Ovary (tissue), 9 donors: Measurements from ENCODE around the gene PITPNB. TPM values are rescaled to one million over a fixed set of nuclear protein-coding genes. Genes with fewer than 3 reads are reported as not detected.
A peak's percentile ranks its signal among the peaks of the same experiment; 100 is the strongest.

Experiments used
- DNase-seq, 5 donors: peaks; one replicate each; pipeline ENCODE4 v3.0.0-alpha.2; 2019 to 2020
- H3K27ac ChIP-seq, 2 donors: fragments of 200-600 bp; one replicate each; pipeline versions ENCODE4 v1.5.1 to v1.8.0; 2019 to 2022
- H3K27me3 ChIP-seq: fragments of 200-600 bp; one replicate; pipeline ENCODE4 v1.8.0; 2022
- H3K36me3 ChIP-seq: fragments of 200-600 bp; sonication (generic); one replicate; pipeline ENCODE4 v1.5.1; 2019
- H3K4me1 ChIP-seq: one replicate; pipeline ENCODE4 v1.8.1; 2013; ENCODE audit warnings: mild to moderate bottlenecking, moderate library complexity; ENCODE audit not compliant: insufficient read depth
- H3K4me3 ChIP-seq: fragments of 200-600 bp; sonication (generic); one replicate; pipeline ENCODE4 v1.5.1; 2017
- H3K9me3 ChIP-seq, 2 donors: fragments of 200-600 bp in 1 of 2; sonication (generic) in 1 of 2; one replicate each; pipeline versions ENCODE4 v1.5.1 to v1.8.1; 2013 to 2019; ENCODE audit warnings: mild to moderate bottlenecking in 1 of 2, moderate library complexity in 1 of 2
- EP300 ChIP-seq: sonication (generic); formaldehyde crosslinking; IDR thresholded peaks from one replicate; pipeline ENCODE4 v1.6.1; 2017; ENCODE audit warnings: antibody characterized with exemption
- POLR2A ChIP-seq: fragments of 450-650 bp; IDR thresholded peaks from one replicate; pipeline ENCODE4 v1.6.1; 2017; ENCODE audit warnings: antibody characterized with exemption, mild to moderate bottlenecking, moderate library complexity
- WGBS, 3 donors: extraction: QIAGEN DNeasy Blood & Tissue Kit in 1 of 3; methylation state at CpG; one replicate each; pipeline versions ENCODE4 v1.1.5 to v1.1.7; 2013 to 2017; 5-methylcytosine and 5-hydroxymethylcytosine counted together
- intact Hi-C, 4 donors: fragments of 100-400 bp; cut with DNase I; formaldehyde crosslinking; loops; one replicate each; pipeline versions ENCODE4 v1.11.0 to v1.15.1; 2022 to 2023
- polyA plus RNA-seq, 2 donors: library from polyadenylated mRNA; stranded (reverse); fragments of 200-250 nt in 1 of 2; fragments of 350-450 nt in 1 of 2; fragmentation: Illumina TruSeq in 1 of 2; extraction: RNeasy Lipid Tissue Mini Kit (QIAGEN cat#74804) in 1 of 2; gene quantifications; one replicate each; pipeline ENCODE4 v1.2.3, GENCODE V29; 2013 to 2014
- total RNA-seq, 7 donors: library from RNA; depleted of rRNA in 2 of 7; stranded (reverse); fragments of >200 nt in 2 of 7; fragmentation: NEBNext Ultra II Directional in 3 of 7; extraction: Animal tissue kit (Norgen Biotek cat#: 25700) in 3 of 7; gene quantifications; one replicate each; pipeline versions ENCODE4 v1.1.0 to v1.2.4, GENCODE V29; 2016 to 2023
- TF ChIP-seq, protein P1 (sequence below), 3 donors: fragments of 450-650 bp in 2 of 3; fragments of 200-600 bp in 1 of 3; IDR thresholded peaks; one replicate each; pipeline versions ENCODE4 v1.5.1 to v1.8.0; 2016 to 2022; ENCODE audit warnings: antibody characterized with exemption in 3 of 3, mild to moderate bottlenecking in 1 of 3
- donor health status: DM: no; HTN: no; CAD: no; lungs with moderate emphysema.
- donor health status: DM: no; HTN: no; CAD: no.
- donor health status: Bipolar disorder and iron deficiency.
- donor health status: DM: yes; HTN: yes; CAD: no.
- donor health status: DM: no; HTN: no; CAD: no.
- donor health status: DM: yes; HTN: yes; CAD: no.

The PITPNB gene
- total and polyA plus RNA-seq, 9 donors, result 26.6 to 77.2 (median 60.9) TPM

DNA sequence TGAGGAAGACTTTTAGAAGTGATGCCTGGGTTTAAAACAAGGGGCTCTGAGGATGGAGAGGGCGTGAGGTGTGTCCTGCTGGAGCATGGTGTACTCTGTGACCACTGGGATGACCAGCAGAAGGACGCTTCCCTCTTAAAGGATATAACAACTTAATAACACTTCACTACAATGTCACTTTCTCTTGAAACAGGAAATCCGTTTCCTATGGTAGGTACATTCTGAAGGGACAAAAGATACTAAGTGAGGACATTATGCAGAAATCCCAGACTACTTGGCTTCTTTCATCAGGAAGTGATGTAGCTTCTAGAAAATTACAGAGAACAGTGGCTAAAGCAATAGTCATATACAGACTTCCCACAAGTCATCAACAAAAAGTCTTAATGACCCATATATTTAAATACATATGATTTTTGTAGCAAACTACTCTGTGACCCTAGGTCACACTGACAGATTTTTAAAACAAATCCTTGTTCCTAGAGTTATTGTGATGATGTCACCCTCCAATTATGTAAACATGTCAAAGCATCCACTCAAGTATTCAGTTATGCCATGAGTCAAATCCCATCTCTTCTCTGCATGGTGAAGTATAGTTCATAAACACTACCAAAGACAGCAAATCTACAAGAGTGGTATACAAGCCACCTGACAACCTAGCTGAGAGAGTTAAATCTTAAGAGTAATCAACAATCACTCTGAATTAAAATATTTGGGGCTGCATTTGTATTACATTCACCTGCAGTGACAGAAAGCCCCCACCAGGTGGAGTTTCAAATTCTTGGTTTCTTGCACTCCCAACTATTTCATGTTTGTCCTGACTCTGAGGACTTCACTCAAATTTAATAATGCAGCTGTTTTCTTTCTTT lies 32.8 kb downstream of the PITPNB start:
- no peak overlapping the region for H3K4me3 ChIP-seq
- intact Hi-C loops, result loop anchor here (2.0 to 5.0 kb wide), 2 partner anchors 121 kb away; no protein-coding TSS in a partner anchor
- no peak overlapping the region for H3K27ac ChIP-seq
- H3K4me1 ChIP-seq, result peaks cover 2% of the 10 kb centered on the region
- WGBS, 3 donors, result 80 to 96% (median 87%) methylated on average over 3 of the region's 3 CpGs
- H3K36me3 ChIP-seq, result no peaks in the 10 kb centered on the region
- DNase-seq, result peak in 2 of 5 donors; percentile 45 to 66
- H3K9me3 ChIP-seq, result no peaks in the 10 kb centered on the region
- TF ChIP-seq, protein P1, sequence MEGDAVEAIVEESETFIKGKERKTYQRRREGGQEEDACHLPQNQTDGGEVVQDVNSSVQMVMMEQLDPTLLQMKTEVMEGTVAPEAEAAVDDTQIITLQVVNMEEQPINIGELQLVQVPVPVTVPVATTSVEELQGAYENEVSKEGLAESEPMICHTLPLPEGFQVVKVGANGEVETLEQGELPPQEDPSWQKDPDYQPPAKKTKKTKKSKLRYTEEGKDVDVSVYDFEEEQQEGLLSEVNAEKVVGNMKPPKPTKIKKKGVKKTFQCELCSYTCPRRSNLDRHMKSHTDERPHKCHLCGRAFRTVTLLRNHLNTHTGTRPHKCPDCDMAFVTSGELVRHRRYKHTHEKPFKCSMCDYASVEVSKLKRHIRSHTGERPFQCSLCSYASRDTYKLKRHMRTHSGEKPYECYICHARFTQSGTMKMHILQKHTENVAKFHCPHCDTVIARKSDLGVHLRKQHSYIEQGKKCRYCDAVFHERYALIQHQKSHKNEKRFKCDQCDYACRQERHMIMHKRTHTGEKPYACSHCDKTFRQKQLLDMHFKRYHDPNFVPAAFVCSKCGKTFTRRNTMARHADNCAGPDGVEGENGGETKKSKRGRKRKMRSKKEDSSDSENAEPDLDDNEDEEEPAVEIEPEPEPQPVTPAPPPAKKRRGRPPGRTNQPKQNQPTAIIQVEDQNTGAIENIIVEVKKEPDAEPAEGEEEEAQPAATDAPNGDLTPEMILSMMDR (IDR thresholded peaks at IDR 0.05), result peak; percentile 59 to 93 (median 92)
- TF ChIP-seq EP300, result no peak
- H3K27me3 ChIP-seq, result no peaks in the 10 kb centered on the region

DNA sequence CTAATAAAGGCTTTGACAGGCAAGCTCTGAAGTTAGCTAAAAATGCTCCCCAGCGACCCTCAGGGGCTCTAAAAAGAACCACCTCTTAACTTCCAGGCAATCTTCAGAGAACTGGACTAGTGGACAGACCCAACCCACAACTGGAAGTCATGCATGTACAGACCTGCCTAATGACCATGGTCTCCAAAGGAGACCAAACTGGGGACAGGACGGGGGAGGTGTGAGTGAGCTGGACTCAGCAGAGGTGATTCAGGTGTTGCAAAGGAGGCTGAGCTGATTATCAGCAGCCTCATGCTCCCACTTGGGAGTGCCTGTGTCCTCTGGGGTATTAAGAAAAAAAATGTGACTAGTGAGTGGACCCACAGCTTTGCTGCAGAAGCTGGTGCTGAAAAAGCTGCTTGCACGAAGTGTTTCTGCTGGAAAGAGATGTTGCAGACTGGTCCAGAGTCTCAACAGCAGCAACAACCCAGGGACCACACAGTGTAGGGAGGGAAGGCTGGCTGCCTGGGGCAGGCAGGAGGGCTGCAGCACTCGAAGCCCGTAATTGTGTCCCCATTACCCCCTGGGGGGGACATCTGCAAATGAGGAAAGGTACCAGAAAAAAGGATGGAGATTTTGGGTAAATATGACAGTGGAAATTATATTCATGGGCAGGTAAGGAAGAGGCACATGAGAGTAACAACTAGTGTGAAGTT lies 35.3 kb downstream of the PITPNB start:
- Histone ChIP-seq H3K36me3 (no peaks in the 10 kb centered on the region), H3K9me3 (no peaks in the 10 kb centered on the region), H3K4me1 (peaks cover 4% of the 10 kb centered on the region), H3K27me3 (no peaks in the 10 kb centered on the region), H3K4me3 (no peak overlapping the region), H3K27ac (peak overlapping the region in 1 of 2 donors; percentile 84)
- intact Hi-C loops, result no loop called here
- DNase-seq, result no peak
- TF ChIP-seq, protein P1 (IDR thresholded peaks at IDR 0.05), result no peak
- TF ChIP-seq POLR2A (no peak), EP300 (no peak)
- WGBS, 3 donors, result 71 to 75% (median 72%) methylated on average over 5 of the region's 5 CpGs

DNA sequence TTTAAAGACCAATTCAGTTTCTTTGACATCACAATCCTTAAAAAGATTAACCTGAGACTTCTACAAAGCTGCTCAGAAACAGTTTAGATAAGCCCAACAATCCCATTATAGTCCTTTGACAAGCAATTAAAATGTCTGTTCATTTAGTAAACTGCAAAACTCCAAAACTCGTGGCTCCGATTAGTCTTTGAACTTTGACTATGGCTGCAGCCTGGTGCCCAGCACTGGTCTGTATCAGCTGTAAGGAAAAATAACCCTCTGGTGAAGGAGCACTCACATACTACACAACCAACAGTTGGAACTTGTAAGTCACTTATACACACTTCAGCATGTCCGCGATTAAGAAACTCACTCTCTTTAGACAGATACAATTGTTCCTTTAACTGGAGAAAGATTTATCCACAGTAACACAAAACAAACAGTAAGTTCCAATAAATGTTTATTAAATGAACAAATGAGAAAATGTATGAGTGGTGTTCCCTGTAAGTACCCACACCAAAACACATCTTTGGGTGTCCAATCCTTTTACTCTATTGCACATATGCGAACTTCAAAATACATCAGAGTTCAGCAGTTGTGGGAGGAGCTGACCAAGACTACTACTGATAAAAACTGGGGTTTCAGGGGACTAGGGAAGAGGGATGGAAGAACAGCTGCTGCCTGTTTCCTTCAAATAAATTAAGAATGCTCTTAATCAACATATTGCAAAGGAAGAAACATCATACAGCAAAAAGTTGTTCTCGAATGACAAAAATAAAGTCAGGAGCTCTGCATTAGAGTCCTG lies 36.4 kb downstream of the PITPNB start:
- WGBS, 3 donors, result 15 to 33% (median 32%) methylated on average over 6 of the region's 6 CpGs
- peak overlapping the region; percentile 2 to 84 for H3K27ac ChIP-seq
- H3K4me1 ChIP-seq, result peaks cover 4% of the 10 kb centered on the region
- intact Hi-C loops, result no loop called here
- TF ChIP-seq EP300, result no peak
- no peaks in the 10 kb centered on the region for H3K9me3 ChIP-seq
- DNase-seq, result no peak
- H3K27me3 ChIP-seq, result no peaks in the 10 kb centered on the region
- H3K36me3 ChIP-seq, result no peaks in the 10 kb centered on the region
- no peak overlapping the region for H3K4me3 ChIP-seq

DNA sequence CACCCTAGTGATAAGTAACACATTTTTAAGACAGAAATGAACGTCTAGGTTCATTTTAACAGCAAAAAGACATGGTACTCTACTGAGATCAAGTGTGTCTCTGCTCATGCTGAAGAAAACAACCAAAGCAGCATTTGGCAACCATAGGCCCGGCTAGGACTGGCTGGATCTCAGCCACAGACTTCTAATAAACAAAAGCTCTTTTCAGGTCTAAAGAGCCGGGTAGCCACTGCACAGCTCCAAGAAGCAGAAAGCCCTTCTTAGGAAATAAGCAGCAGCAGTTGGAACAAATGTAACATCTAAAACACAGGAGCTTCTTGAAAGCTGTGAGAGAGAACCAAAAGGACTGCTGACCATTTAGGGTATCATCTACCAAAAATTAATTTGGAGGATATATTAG lies 37.6 kb downstream of the PITPNB start:
- intact Hi-C loops, result no loop called here
- no peaks in the 10 kb centered on the region for H3K27me3 ChIP-seq
- DNase-seq, result peak; percentile 58 to 73 (median 65)
- H3K36me3 ChIP-seq, result no peaks in the 10 kb centered on the region
- peak overlapping the region; percentile 35 to 84 for H3K27ac ChIP-seq
- H3K9me3 ChIP-seq, result no peaks in the 10 kb centered on the region
- WGBS, 3 donors, result 0 to 9% (median 5%) methylated on average over 3 of the region's 3 CpGs
- no peak overlapping the region for H3K4me3 ChIP-seq
- TF ChIP-seq, protein P1 (IDR thresholded peaks at IDR 0.05), result no peak
- no peak for TF ChIP-seq EP300
- no peak for TF ChIP-seq POLR2A
- peaks cover 9% of the 10 kb centered on the region for H3K4me1 ChIP-seq
